HepG2 (cell line): ENCODE measurements around the gene RAPSN. TPM values are rescaled to one million over a fixed set of nuclear protein-coding genes. Genes with fewer than 3 reads are reported as not detected.

Source experiments
- BRD4 ChIP-seq: sonication (generic); formaldehyde crosslinking; IDR thresholded peaks from 2 replicates; pipeline ENCODE4 v1.4.0; 2020; ENCODE audit warnings: missing genetic modification reagents
- KDM3A ChIP-seq: IDR thresholded peaks from 2 replicates; pipeline ENCODE4 v1.6.1; 2018; ENCODE audit warnings: low read depth, missing compliant biosample characterization
- KLF9 ChIP-seq: IDR thresholded peaks from 2 replicates; pipeline ENCODE4 v1.6.1; 2016; ENCODE audit warnings: low read depth
- RBAK ChIP-seq: sonication (generic); formaldehyde crosslinking; IDR thresholded peaks from 2 replicates; pipeline ENCODE4 v1.5.1; 2020; ENCODE audit warnings: mild to moderate bottlenecking, missing genetic modification reagents
- SP2 ChIP-seq: sonication (generic); formaldehyde crosslinking; IDR thresholded peaks from 2 replicates; pipeline ENCODE4 v1.5.1; 2020; ENCODE audit warnings: mild to moderate bottlenecking, missing genetic modification reagents
- ZBTB42 ChIP-seq: sonication (generic); formaldehyde crosslinking; IDR thresholded peaks from 2 replicates; pipeline ENCODE4 v1.5.0; 2020; ENCODE audit warnings: mild to moderate bottlenecking, missing genetic modification reagents
- ZNF350 ChIP-seq: sonication (generic); formaldehyde crosslinking; IDR thresholded peaks from 2 replicates; pipeline ENCODE4 v1.4.0; 2020; ENCODE audit warnings: mild to moderate bottlenecking, low read depth, missing genetic modification reagents, borderline replicate concordance
- ZNF616 ChIP-seq: sonication (generic); formaldehyde crosslinking; IDR thresholded peaks from 2 replicates; pipeline ENCODE4 v1.5.0; 2020; ENCODE audit warnings: low read depth, mild to moderate bottlenecking, missing genetic modification reagents
- polyA plus RNA-seq, 8 experiments: library from polyadenylated mRNA; depleted of rRNA in 3 of 8; stranded (reverse) in 7 of 8; unstranded in 1 of 8; fragments of >200 nt; fragmentation: Illumina TruSeq in 4 of 8; extraction: Trizol in 4 of 8; gene quantifications; 2 replicates each; pipeline versions ENCODE4 v1.2.1 to v1.2.3, GENCODE V29; 2011 to 2016; ENCODE audit warnings: low read depth in 4 of 8, missing spikeins in 1 of 8, mixed read lengths in 1 of 8; ENCODE audit not compliant: insufficient read depth in 1 of 8
- total RNA-seq, 5 experiments: library from RNA; depleted of rRNA; stranded (reverse); fragments of >200 nt; fragmentation: Illumina TruSeq; extraction: Trizol; gene quantifications; 2 replicates each; pipeline ENCODE4 v1.2.3, GENCODE V29; 2016; ENCODE audit warnings: low read depth in 1 of 5
- TF ChIP-seq, protein P1 (sequence below): sonication (generic); formaldehyde crosslinking; IDR thresholded peaks from 2 replicates; pipeline ENCODE4 v1.4.0; 2020; ENCODE audit warnings: mild to moderate bottlenecking, missing genetic modification reagents
- TF ChIP-seq, protein P2 (sequence below): IDR thresholded peaks from 2 replicates; pipeline ENCODE4 v1.6.1; 2016; ENCODE audit warnings: low read depth, borderline replicate concordance
- TF ChIP-seq, protein P3 (sequence below): sonication (generic); formaldehyde crosslinking; IDR thresholded peaks from 2 replicates; pipeline ENCODE4 v1.9.0; 2021; ENCODE audit warnings: missing genetic modification reagents, borderline replicate concordance
- TF ChIP-seq, protein P4 (sequence below): sonication (generic); formaldehyde crosslinking; IDR thresholded peaks from 2 replicates; pipeline ENCODE4 v1.5.0; 2020; ENCODE audit warnings: mild to moderate bottlenecking, missing genetic modification reagents

Gene RAPSN
- total and polyA plus RNA-seq, 2 of the 13 experiments (the other 11 are each of a cell fraction or from before 2014, with no cell fraction given): 0.15 to 1.2 TPM

DNA sequence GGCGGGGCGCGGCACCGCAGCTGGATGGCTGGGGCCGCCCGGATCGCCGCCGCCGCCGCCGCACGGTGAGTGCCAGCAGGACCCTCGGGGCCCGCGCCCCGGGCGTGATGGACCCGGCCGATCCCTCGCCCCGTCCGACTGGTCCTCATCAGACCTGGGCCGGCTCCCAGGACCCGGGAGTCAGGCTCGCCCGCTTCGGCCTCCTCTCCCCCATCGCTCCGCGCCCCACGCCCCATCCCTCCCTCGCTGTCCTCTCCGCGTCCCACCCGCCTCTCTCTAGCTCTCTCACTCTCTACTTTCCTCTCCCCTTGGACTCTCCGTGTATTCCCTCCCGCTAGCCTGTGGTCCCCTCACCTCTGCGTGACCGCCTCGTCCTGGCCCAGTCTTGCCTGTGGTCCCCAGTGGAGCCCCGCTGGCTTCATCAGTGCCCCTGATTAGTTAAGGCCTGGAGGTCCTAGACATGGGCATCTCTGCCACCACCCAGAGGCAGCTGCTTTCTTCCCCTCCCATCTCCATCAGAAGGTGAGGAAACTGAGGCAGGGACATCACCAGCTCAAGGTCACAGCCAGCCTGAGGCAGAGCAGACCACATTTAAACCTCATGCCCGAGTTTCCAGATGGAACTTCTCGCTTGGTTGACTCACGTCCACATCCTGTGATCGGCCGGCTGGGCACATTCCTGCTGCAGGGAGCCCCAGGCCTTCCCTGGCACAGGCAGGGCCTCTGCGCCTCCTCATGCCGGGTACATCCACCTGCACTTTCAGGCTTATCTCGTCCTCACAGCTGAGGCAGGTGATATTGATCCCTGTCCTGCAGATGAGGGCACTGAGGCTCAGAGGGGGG, 40.1 kb downstream of the RAPSN start (continued):
- TF ChIP-seq, protein P1, sequence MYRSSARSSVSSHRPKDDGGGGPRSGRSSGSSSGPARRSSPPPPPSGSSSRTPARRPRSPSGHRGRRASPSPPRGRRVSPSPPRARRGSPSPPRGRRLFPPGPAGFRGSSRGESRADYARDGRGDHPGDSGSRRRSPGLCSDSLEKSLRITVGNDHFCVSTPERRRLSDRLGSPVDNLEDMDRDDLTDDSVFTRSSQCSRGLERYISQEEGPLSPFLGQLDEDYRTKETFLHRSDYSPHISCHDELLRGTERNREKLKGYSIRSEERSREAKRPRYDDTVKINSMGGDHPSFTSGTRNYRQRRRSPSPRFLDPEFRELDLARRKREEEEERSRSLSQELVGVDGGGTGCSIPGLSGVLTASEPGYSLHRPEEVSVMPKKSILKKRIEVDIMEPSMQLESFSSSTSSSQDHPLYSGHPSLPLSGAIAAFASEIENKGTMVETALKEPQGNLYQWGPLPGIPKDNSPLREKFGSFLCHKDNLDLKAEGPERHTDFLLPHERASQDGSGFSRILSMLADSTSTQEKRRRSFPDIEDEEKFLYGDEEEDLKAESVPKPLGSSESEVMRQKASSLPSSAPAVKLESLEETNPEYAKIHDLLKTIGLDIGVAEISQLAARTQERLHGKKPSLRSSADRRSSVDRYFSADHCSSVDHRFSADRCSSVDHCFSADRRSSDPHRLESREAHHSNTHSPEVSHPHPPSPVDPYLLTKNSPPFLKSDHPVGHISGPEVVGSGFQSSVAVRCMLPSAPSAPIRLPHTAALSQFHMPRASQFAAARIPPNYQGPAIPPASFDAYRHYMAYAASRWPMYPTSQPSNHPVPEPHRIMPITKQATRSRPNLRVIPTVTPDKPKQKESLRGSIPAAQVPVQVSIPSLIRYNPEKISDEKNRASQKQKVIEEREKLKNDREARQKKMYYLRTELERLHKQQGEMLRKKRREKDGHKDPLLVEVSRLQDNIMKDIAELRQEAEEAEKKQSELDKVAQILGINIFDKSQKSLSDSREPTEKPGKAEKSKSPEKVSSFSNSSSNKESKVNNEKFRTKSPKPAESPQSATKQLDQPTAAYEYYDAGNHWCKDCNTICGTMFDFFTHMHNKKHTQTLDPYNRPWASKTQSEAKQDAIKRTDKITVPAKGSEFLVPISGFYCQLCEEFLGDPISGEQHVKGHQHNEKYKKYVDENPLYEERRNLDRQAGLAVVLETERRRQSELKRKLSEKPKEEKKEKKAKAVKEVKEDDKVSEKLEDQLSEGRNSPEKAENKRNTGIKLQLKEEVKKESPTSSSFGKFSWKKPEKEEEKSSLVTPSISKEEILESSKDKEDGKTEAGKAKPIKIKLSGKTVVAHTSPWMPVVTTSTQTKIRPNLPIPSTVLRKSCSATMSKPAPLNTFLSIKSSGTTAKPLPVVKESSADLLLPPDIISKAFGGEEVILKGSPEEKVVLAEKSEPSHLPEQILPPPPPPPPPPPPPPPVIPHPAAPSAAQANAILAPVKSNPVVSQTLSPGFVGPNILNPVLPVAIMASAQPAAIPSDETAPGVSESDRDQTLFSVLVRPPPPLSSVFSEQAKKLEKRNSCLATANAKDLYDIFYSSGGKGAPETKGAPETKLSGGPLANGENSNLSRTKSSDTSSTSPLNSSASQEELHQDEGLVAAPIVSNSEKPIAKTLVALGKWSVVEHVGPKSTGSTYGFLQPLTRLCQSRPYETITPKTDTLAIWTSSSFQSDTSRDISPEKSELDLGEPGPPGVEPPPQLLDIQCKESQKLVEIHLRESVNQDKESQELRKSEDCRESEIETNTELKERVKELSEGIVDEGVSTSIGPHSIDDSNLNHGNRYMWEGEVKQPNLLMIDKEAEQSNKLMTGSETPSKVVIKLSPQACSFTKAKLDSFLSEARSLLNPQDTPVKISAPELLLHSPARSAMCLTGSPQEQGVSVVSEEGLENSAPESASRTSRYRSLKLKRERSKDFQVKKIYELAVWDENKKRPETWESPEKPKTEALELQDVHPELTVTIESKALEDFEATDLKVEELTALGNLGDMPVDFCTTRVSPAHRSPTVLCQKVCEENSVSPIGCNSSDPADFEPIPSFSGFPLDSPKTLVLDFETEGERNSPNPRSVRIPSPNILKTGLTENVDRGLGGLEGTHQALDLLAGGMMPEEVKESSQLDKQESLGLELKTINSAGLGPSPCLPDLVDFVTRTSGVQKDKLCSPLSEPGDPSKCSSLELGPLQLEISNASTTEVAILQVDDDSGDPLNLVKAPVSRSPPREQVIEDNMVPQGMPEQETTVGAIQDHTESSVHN: 0 out of 2 replicates have a peak, but pooled peaks have one; percentile 61
- TF ChIP-seq RBAK: no peak
- TF ChIP-seq SP2 (CRISPR knock-in tag): peak; percentile 24; the same call in 1 of the 2 replicates
- no peak for TF ChIP-seq KLF9 (CRISPR knock-in tag)
- peak; percentile 38; the same call in 1 of the 2 replicates for TF ChIP-seq BRD4
- 0 out of 2 replicates have a peak, but pooled peaks have one; percentile 36 for TF ChIP-seq ZBTB42 (CRISPR knock-in tag)
- TF ChIP-seq ZNF350: peak; percentile 47
- TF ChIP-seq, protein P2, sequence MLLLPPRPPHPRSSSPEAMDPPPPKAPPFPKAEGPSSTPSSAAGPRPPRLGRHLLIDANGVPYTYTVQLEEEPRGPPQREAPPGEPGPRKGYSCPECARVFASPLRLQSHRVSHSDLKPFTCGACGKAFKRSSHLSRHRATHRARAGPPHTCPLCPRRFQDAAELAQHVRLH: no peak
- TF ChIP-seq KDM3A (CRISPR knock-in tag): no peak
- TF ChIP-seq, protein P3, sequence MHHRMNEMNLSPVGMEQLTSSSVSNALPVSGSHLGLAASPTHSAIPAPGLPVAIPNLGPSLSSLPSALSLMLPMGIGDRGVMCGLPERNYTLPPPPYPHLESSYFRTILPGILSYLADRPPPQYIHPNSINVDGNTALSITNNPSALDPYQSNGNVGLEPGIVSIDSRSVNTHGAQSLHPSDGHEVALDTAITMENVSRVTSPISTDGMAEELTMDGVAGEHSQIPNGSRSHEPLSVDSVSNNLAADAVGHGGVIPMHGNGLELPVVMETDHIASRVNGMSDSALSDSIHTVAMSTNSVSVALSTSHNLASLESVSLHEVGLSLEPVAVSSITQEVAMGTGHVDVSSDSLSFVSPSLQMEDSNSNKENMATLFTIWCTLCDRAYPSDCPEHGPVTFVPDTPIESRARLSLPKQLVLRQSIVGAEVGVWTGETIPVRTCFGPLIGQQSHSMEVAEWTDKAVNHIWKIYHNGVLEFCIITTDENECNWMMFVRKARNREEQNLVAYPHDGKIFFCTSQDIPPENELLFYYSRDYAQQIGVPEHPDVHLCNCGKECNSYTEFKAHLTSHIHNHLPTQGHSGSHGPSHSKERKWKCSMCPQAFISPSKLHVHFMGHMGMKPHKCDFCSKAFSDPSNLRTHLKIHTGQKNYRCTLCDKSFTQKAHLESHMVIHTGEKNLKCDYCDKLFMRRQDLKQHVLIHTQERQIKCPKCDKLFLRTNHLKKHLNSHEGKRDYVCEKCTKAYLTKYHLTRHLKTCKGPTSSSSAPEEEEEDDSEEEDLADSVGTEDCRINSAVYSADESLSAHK (CRISPR knock-in tag): no peak
- TF ChIP-seq, protein P4, sequence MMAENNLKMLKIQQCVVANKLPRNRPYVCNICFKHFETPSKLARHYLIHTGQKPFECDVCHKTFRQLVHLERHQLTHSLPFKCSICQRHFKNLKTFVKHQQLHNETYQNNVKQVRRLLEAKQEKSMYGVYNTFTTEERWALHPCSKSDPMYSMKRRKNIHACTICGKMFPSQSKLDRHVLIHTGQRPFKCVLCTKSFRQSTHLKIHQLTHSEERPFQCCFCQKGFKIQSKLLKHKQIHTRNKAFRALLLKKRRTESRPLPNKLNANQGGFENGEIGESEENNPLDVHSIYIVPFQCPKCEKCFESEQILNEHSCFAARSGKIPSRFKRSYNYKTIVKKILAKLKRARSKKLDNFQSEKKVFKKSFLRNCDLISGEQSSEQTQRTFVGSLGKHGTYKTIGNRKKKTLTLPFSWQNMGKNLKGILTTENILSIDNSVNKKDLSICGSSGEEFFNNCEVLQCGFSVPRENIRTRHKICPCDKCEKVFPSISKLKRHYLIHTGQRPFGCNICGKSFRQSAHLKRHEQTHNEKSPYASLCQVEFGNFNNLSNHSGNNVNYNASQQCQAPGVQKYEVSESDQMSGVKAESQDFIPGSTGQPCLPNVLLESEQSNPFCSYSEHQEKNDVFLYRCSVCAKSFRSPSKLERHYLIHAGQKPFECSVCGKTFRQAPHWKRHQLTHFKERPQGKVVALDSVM (CRISPR knock-in tag): no peak
- TF ChIP-seq ZNF616 (CRISPR knock-in tag): no peak
